HG02943 (cell line): ENCODE measurements around the gene HMX1.

ENCODE experiments used
- ATAC-seq: cut with Tn5 transposase; IDR thresholded peaks from one replicate; pipeline ENCODE4 v1.9.1; 2021; ENCODE audit warnings: mild to moderate bottlenecking, low read depth, moderate library complexity; ENCODE audit not compliant: unreplicated experiment

HMX1 gene

DNA sequence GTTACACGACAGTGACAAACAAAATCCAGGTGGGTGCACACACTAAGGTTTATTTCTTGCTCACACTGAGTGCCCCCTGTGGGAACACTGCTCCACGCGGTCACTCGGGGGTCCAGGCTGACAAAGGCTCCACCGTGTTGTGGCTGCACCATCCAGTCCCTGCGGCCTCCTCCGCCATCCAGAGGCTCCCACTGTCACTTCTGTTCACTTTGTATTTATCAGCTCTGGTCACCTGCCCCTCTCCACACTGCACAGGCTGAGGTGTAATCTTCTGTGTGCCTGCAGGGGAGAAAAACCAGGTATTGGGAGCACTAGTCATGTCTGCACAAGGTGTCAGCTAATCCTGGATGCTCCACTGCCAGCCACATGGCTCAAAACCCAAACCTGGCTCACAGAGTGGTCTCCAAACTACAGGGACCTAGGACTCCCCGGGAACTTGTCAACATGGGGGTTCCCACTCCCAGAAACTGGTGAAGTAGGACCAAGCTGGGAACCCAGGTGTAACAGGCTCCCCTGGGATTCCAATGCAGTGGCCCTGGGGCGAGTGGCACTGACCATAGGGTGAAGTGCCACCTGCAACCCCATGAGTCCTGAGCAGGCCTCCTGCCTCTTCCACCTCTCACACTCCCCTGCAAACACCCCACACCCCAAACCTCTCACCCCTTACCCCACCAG, 25.5 kb downstream of the HMX1 start:
- no peak for ATAC-seq

DNA sequence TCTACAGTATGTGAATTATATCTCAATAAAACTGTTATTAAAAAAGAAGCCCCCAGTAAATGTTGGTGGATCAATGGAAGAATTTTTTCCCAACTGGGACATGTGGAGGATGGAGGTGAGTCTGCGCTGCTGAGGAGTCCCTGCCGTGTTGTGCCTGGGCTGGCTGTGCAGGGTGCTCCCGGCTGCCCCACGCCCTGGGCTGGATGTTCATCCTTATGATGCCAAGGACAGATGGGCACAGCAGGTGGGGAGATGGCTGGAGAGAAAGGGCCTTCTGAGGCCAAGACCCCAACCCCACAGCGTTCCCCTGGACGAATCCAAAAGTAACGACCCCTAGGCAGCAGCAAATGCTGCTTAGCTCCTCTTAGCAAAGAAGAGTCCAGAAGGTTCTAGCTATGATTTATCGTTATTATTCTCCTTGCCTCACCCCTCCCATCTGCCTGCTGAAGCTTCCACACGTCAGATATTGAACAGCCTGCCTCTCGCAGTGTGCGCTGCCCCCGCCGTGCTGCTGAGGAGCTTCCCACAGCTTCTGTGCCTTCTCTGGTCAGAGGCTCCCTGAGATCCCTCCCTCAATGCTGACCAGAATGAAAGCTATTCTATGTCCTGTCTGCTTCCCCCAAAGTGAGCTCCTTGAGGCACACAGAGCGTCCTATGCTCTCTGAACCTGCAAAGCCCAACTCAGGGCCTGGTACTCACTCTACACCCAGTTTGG, 26.5 kb downstream of the HMX1 start:
- ATAC-seq, result no peak

DNA sequence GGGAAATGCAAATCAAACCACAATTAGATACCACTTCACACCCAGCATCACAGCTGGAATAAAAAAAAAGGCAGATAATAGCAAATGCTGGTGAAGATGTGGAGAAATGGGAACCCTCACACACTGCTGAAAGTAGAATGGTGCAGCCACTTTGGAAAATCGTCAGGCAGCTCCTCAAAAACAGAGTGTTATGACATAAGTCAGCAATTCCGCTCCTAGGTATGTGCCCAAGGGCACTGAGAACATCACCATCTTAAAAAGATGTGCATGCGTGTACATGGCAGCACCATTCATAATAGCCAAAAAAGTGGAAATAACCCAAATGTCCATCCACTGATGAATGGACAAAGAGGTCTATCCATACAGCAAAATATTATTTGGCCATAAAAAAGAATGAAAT, 28.0 kb downstream of the HMX1 start:
- ATAC-seq, result no peak

DNA sequence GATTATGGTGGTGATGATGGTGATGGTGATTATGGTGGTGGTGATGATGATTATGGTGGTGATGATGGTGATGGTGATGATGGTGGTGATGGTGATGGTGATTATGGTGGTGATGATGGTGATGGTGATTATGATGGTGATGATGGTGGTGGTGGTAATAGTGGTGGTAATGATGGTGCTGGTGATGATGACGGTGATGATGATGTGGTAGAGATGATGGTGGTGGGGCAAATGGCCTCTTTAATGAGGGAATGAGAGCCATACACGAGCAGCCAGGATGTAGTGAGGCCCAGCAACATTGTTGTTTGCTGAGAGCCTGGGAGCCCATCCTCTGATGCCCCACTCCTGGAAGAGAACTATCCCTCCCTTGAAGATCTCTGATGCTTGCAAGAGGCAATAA, 29.0 kb downstream of the HMX1 start:
- no peak for ATAC-seq

DNA sequence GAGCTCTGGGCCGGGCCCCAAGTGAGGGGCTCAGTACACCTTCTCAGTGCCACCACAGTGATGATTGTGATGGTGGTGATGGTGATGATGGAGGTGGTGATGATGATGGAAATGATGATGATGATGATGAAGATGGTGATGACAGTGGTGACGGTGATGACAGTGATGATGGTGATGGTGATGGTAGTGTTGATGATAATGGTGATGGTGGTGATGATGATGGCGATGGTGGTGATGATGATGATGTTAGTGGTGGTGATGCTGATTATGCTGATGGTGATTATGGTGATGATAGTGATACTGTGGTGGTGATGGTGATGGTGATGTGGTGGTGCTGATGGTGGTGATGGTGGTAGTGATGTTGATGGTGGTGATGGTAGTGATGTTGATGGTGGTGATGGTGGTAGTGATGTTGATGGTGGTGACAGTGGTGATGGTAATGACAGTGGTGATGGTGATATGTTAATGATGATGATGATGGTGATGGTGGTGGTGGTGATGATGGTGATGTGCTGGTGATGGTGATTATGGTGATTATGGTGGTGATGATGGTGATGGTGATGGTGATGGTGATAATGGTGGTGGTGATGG, 29.9 kb downstream of the HMX1 start:
- ATAC-seq, result no peak

DNA sequence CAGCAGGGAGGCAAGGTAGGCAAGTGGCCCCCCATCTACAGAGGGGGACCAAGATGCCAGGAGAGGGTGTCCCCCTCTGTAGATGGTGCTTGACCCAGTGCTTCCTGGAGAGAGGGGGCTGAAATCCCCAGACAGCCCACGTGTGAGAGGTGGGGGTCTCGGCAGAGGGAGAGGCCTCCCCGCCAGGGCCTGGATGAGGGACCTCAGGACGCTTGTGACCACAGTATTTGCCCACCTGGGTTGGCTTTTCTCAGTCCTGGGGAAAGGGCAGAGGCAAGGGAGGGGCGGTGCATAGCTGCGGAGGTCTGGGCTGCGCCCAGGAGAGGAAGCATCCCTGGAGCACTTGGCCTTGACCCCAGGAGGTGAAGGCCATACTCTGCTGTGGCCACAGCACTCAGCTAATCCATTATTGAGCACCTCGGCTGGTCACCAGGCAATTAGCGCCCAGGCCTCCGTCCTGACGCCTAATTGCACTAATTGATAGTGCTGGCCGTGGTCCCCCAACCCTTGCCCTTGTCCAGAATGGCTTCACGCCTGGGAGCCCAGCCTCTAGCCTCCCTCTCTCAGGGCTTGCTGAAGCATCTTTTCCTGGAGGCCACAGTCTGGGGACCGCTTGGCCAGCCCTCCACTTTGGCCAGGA, 30.7 kb downstream of the HMX1 start:
- no peak for ATAC-seq

DNA sequence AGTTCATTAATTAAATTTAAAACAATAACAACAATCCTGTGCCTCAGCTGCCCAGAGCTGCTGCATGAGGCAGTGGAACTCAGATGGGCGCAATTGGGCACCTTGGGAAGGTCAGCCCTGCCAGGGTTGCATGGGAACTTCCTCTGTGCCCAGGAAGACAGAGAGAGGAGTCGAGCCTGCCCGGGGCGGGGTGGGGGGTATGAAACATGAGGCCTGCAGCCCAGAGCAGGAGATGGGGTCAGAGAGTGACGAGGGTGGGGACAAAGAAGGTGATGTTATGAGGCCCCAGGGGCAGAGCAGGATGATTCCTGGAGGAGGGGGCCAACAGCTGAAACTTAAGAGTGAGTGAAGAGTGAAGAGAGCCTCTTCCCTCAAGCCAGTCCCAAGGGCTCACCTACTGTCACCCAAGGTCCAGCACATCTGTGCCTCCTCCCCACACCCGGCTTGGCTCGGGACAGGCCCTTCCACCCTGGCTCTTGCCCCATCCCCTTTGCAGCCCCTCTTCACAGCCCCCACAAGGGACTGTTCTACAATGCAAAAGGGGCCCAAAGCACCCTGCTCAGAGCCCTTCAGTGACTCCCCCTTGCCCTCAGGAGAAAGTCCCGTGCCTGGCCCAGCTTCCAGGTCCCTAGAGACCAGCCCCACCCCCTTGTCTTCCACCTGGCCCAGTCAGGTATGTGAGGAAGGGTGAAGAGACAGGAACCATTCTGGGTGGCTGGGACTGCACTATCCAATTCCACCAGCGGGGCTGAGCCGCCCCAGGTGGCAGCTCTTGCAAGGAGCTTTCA, 31.4 kb downstream of the HMX1 start:
- no peak for ATAC-seq

DNA sequence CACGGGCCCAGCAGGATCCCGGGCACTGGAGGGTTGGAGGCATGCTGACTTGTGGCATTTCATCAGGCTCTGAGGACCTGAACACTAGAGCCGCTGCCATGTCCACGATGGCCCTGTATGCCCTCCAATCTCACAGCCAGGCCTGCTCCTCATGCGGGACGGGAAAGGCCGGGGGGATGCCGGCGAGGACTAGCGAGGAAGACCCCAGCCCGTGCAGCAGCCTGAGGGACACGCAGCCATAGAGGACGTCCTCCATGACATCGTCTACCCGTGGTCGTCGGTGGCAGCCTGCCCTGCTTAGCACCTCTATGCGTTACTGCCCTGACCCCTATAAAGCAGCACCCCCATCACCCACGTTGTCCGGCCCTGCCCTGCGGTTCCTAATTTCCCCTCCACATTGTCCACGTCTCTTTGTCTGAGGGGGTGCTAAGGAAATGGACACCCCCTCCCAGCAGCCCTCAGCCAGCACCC, 32.6 kb downstream of the HMX1 start:
- no peak for ATAC-seq

DNA sequence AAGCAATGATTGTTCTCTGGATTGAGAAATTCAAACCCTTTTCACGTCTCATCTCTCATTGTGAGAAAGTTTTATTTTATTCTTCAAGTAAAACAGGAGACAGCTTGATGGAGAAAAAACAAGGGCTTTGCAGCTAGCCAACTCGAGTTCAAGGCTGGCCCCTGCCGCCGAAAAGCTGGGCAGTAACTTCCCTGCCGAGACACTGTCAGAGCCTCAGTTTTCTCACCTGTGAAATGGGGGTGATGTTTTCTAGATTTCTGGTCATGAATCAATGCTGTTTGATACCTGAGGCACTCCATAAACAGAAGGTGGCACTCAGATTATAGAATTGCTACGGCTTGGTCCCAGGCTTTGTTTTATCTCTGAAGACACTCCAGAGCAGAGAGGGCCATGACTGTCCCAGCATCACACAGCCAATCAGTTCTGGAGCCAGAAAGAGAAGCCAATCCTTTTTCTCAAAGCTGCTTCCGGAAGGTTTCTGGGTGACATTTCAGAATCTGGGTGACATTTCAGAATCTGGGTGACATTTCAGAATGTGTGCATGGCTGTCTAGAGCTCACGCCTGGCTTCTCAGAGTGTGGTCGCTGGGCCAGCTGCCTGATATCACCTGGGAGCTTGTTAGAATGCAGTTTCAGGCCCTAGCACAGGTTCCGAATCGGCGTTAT, 33.2 kb downstream of the HMX1 start:
- no peak for ATAC-seq

DNA sequence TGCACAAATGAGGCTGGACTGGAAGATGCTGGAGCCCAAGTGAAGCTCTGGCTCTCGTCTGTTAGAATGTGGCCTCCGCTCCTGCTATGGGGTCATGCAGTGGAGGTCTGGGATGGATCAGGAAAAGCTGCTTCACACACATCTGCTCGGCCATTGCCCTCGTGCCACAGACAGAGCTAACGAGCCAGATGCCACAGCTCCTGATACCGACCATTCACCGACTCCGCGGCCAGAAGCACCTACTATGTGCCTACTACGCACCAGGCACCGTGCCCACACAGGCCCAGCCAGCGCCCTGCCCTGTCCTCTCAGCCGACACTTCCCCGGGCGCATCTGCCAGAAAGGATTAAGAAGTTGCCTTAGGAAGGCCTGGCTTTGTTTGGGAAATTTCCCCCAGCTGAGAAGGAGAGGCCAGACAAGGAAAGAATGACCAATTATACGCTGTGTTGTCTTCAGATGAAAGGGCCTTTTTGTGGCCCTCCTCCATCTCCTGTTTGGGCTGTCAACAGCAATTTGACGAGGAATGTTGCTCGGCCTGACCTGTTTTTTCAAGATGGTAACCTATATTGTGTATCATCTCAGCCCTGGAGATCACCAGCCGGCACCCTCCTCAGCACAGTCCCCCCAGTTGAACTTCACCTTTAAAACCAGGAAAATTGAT, 34.3 kb downstream of the HMX1 start:
- ATAC-seq, result no peak

DNA sequence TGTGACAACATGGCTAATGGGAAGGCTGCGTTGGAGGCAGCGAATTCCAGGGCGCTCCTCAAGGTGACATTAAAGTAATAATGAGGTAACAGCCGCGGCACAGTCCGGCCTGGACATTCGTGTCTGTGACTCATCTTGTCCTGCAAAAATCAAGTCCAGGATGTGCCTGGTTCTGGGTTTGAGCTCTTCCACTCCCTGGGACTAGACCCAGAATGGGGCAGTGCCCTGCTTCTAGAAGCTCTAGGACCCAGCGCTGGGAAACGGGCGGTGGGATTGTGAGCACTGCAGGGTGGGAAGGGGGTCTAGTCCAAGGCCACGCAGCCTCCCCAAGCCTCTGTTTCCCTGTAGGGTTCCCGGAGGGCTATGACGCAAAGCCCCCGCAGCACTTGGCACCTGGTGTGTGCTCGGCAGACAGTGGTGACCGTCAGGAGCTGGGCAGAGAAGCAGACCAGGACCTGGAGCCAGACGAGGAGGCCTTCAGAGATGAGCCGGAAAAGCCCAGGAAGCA, 34.9 kb downstream of the HMX1 start:
- no peak for ATAC-seq

DNA sequence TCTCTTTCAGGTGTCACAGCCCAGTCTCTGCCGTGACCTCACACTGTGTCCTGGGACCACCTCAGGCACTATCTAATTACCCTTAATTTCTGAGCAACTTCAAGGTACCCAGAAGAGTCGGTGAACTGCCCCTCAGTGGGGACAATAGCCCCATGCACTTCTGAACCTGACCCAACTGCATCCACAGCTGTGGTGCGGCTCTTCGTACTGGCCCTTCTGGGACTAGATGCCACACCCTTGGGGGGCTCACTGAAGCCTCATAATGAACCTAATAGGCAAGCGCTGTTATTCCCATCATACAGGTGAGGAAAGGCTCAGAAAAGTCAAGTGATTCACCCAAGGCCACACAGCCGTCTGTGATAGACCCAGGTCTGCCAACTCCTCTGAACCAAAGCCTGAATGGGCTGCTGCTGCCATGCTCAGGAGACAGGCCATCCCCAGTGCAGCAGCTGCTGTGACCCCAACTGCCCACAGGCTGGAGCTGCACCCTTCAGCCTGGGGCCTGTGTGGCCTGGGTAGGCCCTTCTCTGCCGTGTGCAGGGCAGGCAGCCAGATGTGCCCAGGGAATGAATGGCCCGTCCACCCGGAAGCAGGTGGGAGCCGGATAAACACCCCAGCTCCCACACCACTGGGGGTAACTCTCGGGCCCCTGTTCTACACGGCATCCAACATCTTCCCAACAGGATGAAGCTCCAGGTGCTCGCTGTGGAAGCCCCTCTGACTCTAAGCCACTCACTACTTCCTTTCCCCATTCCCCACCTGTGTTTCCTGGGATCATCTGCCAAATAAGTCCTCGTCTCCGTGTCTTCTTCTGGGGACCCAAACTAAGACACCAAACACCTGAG, 35.9 kb downstream of the HMX1 start:
- no peak for ATAC-seq

DNA sequence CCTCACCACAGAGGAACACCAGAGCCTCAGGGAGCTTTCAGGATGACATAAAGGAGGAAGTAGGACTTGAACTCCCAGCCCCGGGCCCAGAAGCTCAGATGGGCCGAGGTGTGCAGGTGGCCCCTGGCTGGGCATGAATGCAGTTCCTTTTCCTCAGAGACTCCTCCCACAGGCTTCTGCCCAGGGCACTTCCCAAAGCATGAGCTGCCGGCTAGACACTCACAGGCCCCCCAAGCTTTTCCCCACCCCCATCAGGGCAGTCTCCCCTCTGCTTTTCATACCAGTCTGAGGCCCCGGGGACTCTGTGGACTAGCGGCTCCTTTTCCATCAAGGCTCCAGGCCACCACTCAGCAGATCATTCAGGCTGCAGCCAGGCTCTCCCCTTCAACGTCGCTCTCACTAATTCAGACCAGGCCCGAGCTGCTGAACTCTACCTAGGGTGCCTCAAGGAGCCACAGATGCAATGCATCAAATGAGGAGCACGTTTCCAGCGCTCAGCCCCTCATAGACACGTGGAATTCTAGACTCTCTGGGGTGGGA, 36.9 kb downstream of the HMX1 start:
- no peak for ATAC-seq

DNA sequence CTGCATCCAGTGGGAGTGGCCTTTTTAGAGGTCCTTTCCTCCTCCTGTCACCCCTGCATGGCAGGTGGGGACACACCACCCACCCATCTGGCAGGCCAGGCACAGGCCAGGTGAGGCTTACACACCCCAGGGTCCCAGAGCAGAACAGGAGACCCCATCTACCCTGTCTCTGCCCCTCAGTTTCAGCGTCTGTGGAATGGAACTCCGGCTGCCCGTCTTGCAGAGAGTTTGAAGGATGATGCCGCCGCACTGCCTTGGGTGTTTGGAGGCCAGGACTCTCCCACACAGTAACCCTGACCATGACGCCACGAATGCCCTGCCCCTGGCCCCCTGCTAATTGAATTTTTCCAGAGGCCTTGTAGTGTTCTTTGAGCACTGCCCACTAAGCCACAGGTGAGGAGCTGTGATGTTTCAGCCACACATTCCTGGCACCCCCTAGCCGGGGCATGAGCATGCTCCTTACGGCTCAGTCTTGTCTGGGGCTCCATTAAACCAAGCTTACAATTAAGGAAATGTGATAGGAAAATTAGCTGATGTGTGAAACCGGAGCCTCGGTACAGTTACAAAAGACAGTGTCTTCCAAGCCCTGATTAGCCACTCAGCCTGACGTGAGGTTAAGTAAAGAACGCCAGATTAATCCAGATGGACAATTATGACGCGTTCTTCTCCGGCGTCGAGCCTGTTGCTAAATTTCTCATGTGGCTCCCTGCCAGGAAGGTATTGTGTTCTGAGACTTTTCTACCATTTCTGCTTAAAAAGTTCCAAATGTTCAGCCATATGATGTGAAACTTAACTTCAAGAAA, 39.3 kb downstream of the HMX1 start:
- ATAC-seq, result no peak

DNA sequence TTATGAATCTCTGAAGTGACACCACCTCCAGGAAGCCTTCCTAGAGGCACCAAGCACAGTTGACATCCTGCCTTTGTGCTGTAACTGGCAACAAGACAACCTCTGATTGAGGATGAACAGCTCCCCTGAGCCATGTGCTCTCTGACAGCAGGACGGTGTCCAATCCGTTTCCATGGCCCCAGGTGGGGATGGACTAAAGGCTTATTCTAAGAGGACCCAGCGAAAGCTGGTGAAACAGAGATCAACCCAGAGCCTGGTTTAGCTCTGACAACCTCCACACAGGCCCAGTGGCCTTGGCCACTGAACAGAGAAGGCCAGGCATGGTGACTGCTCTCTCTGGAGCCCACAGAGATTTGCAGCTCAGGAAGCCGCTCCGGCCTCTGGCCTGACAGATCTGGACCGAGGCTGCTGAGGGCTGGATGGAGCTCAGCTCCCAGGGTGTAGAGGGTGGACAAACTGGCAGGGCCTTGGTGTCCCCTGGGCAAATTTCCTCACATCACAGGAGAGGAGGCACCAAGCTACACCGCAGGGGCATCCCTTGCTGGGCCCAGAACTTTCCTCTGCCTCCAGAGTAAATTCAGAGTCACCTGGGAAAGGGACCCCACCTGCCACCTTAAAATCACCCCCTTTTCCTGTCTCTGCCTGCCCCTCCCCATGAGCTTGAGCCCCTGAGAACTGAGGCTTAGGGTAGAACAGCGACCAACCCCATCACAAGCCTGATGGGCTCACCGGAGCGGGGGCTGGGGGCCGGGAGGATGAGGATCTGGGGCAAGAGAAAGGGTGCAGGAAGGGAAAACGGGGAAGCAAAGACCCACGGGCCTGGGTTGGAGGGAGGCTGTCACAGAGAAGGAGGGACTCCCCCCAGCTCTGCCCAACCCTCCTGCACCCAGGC, 40.2 kb downstream of the HMX1 start:
- no peak for ATAC-seq

DNA sequence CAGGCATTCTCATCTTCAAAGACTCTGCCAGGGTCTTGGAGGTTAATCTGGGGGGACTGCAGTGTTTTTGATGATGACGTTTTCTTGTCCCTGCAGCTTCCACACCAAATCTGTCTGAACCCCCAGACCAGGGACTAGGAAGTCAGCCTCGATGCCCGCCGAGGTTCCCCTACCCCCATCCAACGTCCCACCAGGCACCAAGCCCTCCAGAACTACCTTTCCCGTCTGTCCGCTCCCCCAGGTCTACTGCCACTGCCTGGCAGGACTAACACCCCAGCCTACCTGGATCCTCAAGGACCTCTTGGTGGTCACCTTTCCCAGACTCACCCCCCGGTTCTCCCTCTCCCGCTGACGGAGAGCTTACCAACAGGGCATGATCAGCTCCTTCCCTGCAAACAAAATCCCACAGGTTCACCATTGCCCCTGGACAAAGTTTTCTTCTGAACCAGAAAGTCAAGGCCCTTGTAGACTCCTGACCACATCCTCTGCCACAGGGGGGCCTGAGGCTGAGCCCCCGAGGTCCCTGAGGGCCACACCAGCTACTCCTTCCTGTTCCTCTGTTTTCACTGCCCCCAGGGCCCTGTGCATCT, 40.9 kb downstream of the HMX1 start:
- ATAC-seq, result no peak
